AG04450 (cell line): ENCODE data around the gene GUCD1. TPM values are rescaled to one million over a fixed set of nuclear protein-coding genes. Genes with fewer than 3 reads are reported as not detected.
A peak's percentile ranks its signal among the peaks of the same experiment; 100 is the strongest.

Experiments used
- CTCF ChIA-PET: fragments of 300-600, 350-600 bp; formaldehyde crosslinking; extraction: SDS; loops from one replicate; lab custom pipeline; 2022; ENCODE audit warnings: antibody characterized with exemption, inconsistent platforms; lab: Charles Lee
- POLR2A ChIA-PET: fragments of 350-600 bp; formaldehyde crosslinking; extraction: SDS; loops from one replicate; lab custom pipeline; 2021; ENCODE audit warnings: antibody characterized with exemption, inconsistent platforms; lab: Yijun Ruan, JAX
- DNase-seq: peaks from one replicate; pipeline ENCODE4 v3.0.0-alpha.2; 2011; ENCODE audit warnings: low read depth, low spot score
- H3K27ac ChIP-seq: one replicate; pipeline ENCODE4 v1.5.1; 2012; ENCODE audit warnings: low read depth, low read length, control low read depth
- H3K27me3 ChIP-seq: one replicate; pipeline ENCODE4 v1.6.0; 2012; ENCODE audit warnings: low read length; ENCODE audit not compliant: control insufficient read depth, insufficient read depth
- H3K4me3 ChIP-seq: 2 replicates; pipeline ENCODE4 v1.5.1; 2011; ENCODE audit warnings: mild to moderate bottlenecking, low read depth, low read length, control low read depth
- H3K9me3 ChIP-seq: 2 replicates; pipeline ENCODE4 v1.5.1; 2012; ENCODE audit warnings: low read length; ENCODE audit not compliant: control insufficient read depth, insufficient read depth
- polyA plus RNA-seq: library from polyadenylated mRNA; depleted of rRNA; stranded (reverse); fragments of >200 nt; gene quantifications from 2 replicates; pipeline ENCODE4 v1.2.3, GENCODE V29; 2011
- TF ChIP-seq, protein P1 (sequence below): IDR thresholded peaks from 2 replicates; pipeline ENCODE4 v1.5.1; 2011; ENCODE audit warnings: low read depth, low read length, control low read depth, inconsistent platforms

Gene GUCD1
- polyA plus RNA-seq, 1 experiment: 52.1 TPM

DNA sequence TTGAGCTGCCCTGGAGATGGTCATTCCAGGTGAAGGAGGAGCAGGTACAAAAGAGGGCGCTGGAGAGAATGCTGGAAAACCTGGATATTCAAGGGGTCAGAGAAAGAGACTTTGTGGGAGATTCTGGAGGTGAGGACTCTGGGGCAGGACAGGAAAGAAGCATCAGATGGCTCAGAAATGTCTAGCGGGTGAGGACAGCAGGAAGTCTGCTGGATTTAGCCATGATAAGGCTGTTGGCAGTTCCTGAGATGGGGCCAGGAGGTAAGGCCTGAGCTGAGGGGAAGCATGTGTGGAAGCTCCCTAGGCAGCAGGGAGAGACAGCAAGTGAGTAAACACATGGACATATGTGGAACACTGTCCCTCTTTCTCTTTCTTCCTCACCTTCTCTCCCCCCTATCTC is 58.3 kb downstream of the GUCD1 start:
- peaks cover 8% of the 10 kb centered on the region for H3K9me3 ChIP-seq
- H3K4me3 ChIP-seq: no peak overlapping the region
- DNase-seq: no peak
- no peak overlapping the region for H3K27ac ChIP-seq
- CTCF ChIA-PET: interaction anchor here (0.6 kb wide), 1 partner anchor 74 kb away, joined by 4 read pairs; no protein-coding TSS in a partner anchor
- POLR2A ChIA-PET: no interaction called here
- peaks cover 47% of the 10 kb centered on the region for H3K27me3 ChIP-seq
- TF ChIP-seq, protein P1, sequence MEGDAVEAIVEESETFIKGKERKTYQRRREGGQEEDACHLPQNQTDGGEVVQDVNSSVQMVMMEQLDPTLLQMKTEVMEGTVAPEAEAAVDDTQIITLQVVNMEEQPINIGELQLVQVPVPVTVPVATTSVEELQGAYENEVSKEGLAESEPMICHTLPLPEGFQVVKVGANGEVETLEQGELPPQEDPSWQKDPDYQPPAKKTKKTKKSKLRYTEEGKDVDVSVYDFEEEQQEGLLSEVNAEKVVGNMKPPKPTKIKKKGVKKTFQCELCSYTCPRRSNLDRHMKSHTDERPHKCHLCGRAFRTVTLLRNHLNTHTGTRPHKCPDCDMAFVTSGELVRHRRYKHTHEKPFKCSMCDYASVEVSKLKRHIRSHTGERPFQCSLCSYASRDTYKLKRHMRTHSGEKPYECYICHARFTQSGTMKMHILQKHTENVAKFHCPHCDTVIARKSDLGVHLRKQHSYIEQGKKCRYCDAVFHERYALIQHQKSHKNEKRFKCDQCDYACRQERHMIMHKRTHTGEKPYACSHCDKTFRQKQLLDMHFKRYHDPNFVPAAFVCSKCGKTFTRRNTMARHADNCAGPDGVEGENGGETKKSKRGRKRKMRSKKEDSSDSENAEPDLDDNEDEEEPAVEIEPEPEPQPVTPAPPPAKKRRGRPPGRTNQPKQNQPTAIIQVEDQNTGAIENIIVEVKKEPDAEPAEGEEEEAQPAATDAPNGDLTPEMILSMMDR: no peak

DNA sequence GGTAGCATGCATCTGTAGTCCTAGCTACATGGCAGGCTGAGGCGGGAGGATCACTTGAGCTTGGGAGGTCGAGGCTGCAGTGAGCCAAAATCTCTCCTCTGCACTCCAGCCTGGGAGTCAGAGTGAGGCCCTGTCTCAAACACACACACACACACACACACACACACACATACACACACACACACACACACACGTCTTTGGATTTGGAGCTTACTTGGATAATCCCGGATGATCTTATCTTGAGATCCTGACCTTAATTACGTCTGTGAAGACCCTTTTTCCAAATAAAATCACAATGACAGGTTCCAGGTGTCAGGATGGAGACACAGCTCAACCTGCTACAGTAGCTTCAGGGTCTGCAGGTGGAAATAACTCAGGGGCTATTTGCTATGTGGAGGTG is 58.7 kb downstream of the GUCD1 start:
- Histone ChIP-seq H3K27me3 (peaks cover 43% of the 10 kb centered on the region), H3K27ac (no peak overlapping the region), H3K4me3 (no peak overlapping the region), H3K9me3 (peaks cover 8% of the 10 kb centered on the region)
- TF ChIP-seq, protein P1: no peak
- DNase-seq: no peak
- CTCF ChIA-PET: no interaction called here
- POLR2A ChIA-PET: interaction anchor here (0.7 kb wide), 1 partner anchor 65 kb away, joined by 5 read pairs; no protein-coding TSS in a partner anchor

DNA sequence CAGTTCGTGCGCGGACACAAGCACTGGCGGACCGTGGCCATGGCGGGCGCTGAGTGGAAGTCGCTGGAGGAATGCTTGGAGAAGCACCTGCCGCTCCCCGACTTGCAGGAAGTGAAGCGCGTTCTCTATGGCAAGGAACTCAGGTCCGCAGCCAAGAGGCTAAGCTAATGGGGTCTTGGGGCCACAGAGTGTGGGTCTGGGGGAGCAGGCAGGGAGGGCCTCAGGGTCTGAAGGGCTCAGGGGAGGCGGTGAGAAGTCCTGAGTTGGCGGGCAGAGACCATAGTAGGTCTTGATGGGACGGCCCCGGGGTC is 59.6 kb downstream of the GUCD1 start:
- no peak overlapping the region for H3K27ac ChIP-seq
- ChIA-PET POLR2A (no interaction called here), CTCF (no interaction called here)
- H3K9me3 ChIP-seq: peaks cover 8% of the 10 kb centered on the region
- H3K27me3 ChIP-seq: peaks cover 40% of the 10 kb centered on the region
- no peak overlapping the region for H3K4me3 ChIP-seq
- TF ChIP-seq, protein P1: no peak
- no peak for DNase-seq

DNA sequence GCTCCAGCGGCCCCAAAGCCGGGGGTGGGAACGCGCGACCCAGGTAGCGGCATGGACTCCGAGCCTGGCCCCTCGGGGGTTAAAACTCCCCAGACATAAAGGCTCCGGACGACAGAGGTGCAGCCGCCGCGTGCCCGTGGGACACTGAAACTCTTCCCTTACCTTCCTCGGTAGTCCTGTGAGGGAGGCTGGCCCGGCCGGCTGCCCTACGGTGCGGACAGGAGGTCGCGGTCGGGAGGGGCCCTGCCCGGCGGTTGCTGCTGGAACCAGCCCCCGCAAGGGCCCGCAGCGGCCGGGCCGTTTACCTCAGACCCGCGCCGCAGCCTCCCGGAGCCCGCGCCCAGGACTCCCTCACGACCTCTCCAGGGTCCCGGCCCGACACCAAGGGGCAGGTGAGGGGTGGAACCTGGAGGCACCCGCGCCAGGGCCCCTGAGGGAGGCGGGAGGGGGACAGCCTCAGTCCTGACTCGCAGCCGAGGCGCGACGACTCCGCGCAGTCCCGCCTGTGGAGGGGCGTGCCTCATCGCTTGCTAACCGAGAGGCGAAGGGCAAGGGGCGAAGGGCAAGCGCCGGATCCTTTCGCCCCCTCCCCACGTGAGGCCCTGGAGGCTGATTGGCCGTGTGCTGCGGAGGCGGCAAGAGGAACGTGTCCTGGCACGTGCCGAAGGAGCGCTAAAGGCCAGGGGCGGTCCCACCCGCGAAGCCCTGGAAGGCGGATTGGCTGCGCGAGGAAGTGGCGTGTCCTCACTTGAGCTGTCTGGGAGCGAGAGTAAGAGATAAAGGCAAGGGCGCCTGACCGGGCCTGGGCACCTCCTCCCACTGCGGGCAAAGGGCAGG is 60.2 kb downstream of the GUCD1 start, which contains the start of gene UPB1:
UPB1 (plus strand) TSS at position 805 of the 837 bp plus-strand sequence. CDS start 72 bp downstream, outside the sequence.
- Histone ChIP-seq H3K27me3 (peaks cover 40% of the 10 kb centered on the region), H3K4me3 (peak within 1 kb of the TSS; percentile 7; the same call in 1 of the 2 replicates), H3K27ac (no peak within 1 kb of the TSS), H3K9me3 (peaks cover 8% of the 10 kb centered on the region)
- TF ChIP-seq, protein P1: no peak
- POLR2A ChIA-PET: no interaction called here
- CTCF ChIA-PET: interaction anchor here (1.4 kb wide), 1 partner anchor 8 kb away, joined by 4 read pairs; no protein-coding TSS in a partner anchor
- no peak for DNase-seq

DNA sequence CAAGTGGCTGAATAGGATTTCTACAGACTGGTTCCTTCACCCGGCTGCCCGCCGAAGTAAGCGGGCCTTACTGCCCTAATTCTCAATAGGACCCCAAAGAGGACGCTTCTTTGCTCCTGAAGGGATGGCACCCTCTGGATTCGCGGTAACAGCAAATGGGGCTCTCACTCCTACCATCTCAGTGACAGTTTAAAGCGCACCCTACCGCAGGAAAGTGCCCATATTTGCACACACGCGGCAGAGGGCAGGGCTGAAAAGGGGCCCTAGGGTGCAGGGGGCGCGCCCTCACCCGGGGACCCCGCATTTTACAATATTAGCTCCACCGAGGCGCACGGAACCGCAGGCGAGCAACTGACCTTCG is 60.8 kb downstream of the GUCD1 start:
- Histone ChIP-seq H3K27ac (no peak overlapping the region), H3K9me3 (peaks cover 8% of the 10 kb centered on the region), H3K27me3 (peaks cover 40% of the 10 kb centered on the region), H3K4me3 (no peak overlapping the region)
- no peak for DNase-seq
- TF ChIP-seq, protein P1: no peak
- CTCF ChIA-PET: interaction anchor here (1.4 kb wide), 1 partner anchor 9 kb away, joined by 4 read pairs; no protein-coding TSS in a partner anchor
- POLR2A ChIA-PET: no interaction called here
